Measurements from ENCODE around the gene DGKG.

Gene DGKG

DNA sequence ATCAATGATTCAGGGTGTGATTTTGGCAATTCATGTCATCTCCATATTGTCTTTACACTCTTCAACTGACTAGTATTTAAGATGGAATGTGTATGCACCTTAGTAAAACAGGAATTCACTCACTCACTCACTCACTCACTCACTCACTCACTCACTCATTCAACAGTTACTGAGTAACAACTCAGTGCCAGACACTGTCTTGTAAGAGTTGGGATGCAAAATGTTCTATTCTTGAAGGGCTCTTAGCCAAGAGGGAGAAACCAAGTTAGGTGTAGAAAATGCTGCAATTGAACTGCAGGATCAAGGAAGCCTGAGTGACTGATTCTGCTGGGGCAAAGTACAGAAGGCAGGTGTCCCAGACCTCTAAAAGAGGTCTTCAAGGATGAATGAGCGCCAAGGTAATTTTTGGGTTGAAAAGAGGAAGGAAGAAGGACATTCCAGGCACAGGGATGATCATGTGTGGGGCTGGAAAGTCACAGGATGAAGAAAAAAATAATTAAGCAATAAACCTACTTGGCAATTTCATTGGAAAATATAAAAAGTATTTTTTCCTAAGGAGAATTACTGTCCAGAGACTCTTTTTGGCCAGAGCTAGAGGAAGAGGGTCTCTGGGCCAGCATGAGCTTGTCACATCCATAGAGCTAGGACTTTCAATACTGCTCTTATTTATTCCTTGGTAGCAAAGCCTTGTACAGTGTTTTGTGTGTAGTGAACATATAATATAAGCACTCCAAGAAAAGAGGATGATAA lies 194.2 kb downstream of the DGKG start:
- no peak overlapping the region for H4K91ac ChIP-seq (ENCODE audit: low read depth, low read length)
- no peak overlapping the region for H2BK12ac ChIP-seq (ENCODE audit: low read length)
- no peaks in the 10 kb centered on the region for H3K9me3 ChIP-seq (ENCODE audit: insufficient read depth, low read depth, low read length)
- no peaks in the 10 kb centered on the region for H3K36me3 ChIP-seq (ENCODE audit: control insufficient read depth in 1 of 2, insufficient read depth in 2 of 2, low read length in 2 of 2)
- H3K79me2 ChIP-seq (ENCODE audit: control insufficient read depth, insufficient read depth, low read length, poor library complexity): no peaks in the 10 kb centered on the region
- no peak overlapping the region for H3K4me3 ChIP-seq (ENCODE audit: low read depth, low read length)
- H3K79me1 ChIP-seq (ENCODE audit: low read length): no peaks in the 10 kb centered on the region
- H2AK5ac ChIP-seq (ENCODE audit: low read length): no peak overlapping the region
- no peak overlapping the region for H3K14ac ChIP-seq (ENCODE audit: low read length)
- H4K8ac ChIP-seq (ENCODE audit: low read depth, low read length): no peak overlapping the region
- no peaks in the 10 kb centered on the region for H3K4me1 ChIP-seq (ENCODE audit: control insufficient read depth in 1 of 2, insufficient read depth in 2 of 2, low read length in 2 of 2)
- no peak overlapping the region for H3K9ac ChIP-seq (ENCODE audit: low read length)
- no peak overlapping the region for H3K23ac ChIP-seq (ENCODE audit: low read length)
- no peak overlapping the region for H2BK120ac ChIP-seq (ENCODE audit: insufficient read depth, low read length, poor library complexity)
- no peak overlapping the region for H2BK5ac ChIP-seq (ENCODE audit: low read depth, low read length, poor library complexity)
- H3K18ac ChIP-seq (ENCODE audit: low read length): no peak overlapping the region
- H2AFZ ChIP-seq (ENCODE audit: insufficient read depth, low read length, poor library complexity): no peak overlapping the region
- no CpG with 5 or more reads among the region's 1 CpG for WGBS (ENCODE audit: extremely low coverage, insufficient coverage, insufficient read length)
- H3K27me3 ChIP-seq (ENCODE audit: insufficient read depth, low read length): no peaks in the 10 kb centered on the region
- H3K4me2 ChIP-seq (ENCODE audit: low read length): no peak overlapping the region
- H3K4ac ChIP-seq (ENCODE audit: low read depth, low read length): no peak overlapping the region
- no peak overlapping the region for H4K12ac ChIP-seq (ENCODE audit: low read depth, low read length)
- no peak for DNase-seq
- no peak overlapping the region for H3K27ac ChIP-seq (ENCODE audit: low read depth, low read length)

DNA sequence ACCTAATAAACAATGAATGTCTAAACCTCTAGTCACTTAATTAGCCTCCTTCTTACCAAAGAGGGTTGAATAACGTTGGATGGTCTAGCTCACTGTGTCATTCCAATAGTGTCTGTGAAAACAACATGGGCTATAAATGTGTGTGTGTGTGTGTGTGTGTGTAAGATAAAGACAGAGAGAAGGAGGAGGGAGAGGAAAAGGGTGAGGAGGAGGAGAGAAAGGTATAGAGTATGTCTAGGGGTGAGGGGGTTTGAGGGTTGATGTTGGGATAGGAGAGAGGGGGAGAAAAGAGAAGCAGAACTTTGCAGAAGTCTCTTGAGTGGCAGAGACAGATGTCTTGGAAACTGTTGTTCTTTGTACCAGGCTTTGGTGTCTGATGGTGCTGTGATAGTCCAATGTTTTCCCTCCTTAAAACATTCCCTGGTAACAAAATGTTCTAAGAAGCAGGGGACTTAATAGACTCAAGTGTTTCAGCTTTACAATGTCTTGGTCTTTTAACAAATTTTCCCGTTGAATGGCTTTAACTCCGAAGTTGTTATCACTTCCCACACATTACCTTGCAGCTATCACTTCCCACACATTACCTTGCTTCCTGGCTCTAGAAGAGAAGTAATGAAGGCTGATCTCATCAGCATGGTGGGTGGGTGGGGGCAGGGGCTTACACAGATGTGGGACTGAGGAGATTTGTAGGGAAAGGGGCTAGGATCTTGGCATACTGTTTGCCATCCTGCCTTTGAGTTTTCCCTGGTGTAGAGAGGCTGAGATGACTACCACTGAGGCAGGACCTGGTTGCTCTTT lies 195.3 kb downstream of the DGKG start:
- H4K8ac ChIP-seq (ENCODE audit: low read depth, low read length): no peak overlapping the region
- H3K4me1 ChIP-seq (ENCODE audit: control insufficient read depth in 1 of 2, insufficient read depth in 2 of 2, low read length in 2 of 2): no peaks in the 10 kb centered on the region
- H4K91ac ChIP-seq (ENCODE audit: low read depth, low read length): no peak overlapping the region
- no peak for DNase-seq
- H2BK5ac ChIP-seq (ENCODE audit: low read depth, low read length, poor library complexity): no peak overlapping the region
- no peak overlapping the region for H3K18ac ChIP-seq (ENCODE audit: low read length)
- H3K9me3 ChIP-seq (ENCODE audit: insufficient read depth, low read depth, low read length): no peaks in the 10 kb centered on the region
- no peaks in the 10 kb centered on the region for H3K79me1 ChIP-seq (ENCODE audit: low read length)
- no peak overlapping the region for H2BK120ac ChIP-seq (ENCODE audit: insufficient read depth, low read length, poor library complexity)
- no peak overlapping the region for H3K14ac ChIP-seq (ENCODE audit: low read length)
- H3K9ac ChIP-seq (ENCODE audit: low read length): no peak overlapping the region
- no peak overlapping the region for H2BK12ac ChIP-seq (ENCODE audit: low read length)
- no CpG with 5 or more reads among the region's 3 CpGs for WGBS (ENCODE audit: extremely low coverage, insufficient coverage, insufficient read length)
- H2AK5ac ChIP-seq (ENCODE audit: low read length): no peak overlapping the region
- no peaks in the 10 kb centered on the region for H3K27me3 ChIP-seq (ENCODE audit: insufficient read depth, low read length)
- no peak overlapping the region for H3K27ac ChIP-seq (ENCODE audit: low read depth, low read length)
- no peak overlapping the region for H3K23ac ChIP-seq (ENCODE audit: low read length)
- H3K4me3 ChIP-seq (ENCODE audit: low read depth, low read length): no peak overlapping the region
- H3K36me3 ChIP-seq (ENCODE audit: control insufficient read depth in 1 of 2, insufficient read depth in 2 of 2, low read length in 2 of 2): no peaks in the 10 kb centered on the region
- no peak overlapping the region for H4K12ac ChIP-seq (ENCODE audit: low read depth, low read length)
- H3K4ac ChIP-seq (ENCODE audit: low read depth, low read length): no peak overlapping the region
- no peaks in the 10 kb centered on the region for H3K79me2 ChIP-seq (ENCODE audit: control insufficient read depth, insufficient read depth, low read length, poor library complexity)
- H3K4me2 ChIP-seq (ENCODE audit: low read length): no peak overlapping the region
- no peak overlapping the region for H2AFZ ChIP-seq (ENCODE audit: insufficient read depth, low read length, poor library complexity)

DNA sequence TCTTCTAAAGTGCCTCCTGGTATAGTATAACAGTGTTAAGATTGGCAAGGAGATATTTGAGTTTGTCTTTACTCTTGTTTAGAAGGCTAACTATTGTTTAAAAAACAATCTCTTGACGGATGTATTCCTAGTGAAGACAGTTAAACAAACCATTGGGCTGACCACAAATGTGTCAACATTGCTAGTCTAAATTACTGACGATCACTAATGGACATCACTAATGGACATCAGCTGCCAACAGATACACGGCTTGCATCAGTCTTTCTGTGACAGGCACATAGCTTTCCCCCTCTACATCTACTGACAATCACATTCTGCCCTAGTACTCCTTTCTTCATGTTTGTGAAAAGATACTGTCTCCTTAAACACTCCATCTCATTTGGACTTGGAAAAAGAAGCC lies 196.0 kb downstream of the DGKG start:
- Histone ChIP-seq H3K79me1 (ENCODE audit: low read length) (no peaks in the 10 kb centered on the region), H3K27me3 (ENCODE audit: insufficient read depth, low read length) (no peaks in the 10 kb centered on the region)

DNA sequence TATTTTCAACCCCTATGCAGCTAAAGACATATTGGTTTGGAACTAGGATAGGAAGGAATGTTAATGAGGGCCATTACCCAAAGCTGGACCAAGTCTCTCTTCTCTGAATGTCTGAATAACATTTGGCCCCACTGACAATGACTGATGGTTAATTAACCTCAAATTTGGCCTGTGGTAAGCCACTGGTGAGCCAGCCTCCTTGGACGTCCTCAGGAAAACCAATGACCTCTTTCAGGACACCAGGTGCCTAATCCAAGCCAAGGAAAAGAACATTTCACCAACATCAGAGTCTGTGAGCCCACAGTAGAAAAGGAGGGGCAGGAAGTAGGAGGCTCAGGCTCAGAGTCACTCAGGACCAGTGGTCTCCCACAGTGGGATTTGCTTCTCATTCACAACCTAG lies 196.7 kb downstream of the DGKG start:
- H4K12ac ChIP-seq (ENCODE audit: low read depth, low read length): no peak overlapping the region
- H3K23ac ChIP-seq (ENCODE audit: low read length): no peak overlapping the region
- H2BK12ac ChIP-seq (ENCODE audit: low read length): no peak overlapping the region

More for the DNA sequence above, 196.0 kb downstream of the DGKG start:
- Histone ChIP-seq H2BK5ac (ENCODE audit: low read depth, low read length, poor library complexity) (no peak overlapping the region), H3K4ac (ENCODE audit: low read depth, low read length) (no peak overlapping the region), H3K14ac (ENCODE audit: low read length) (no peak overlapping the region), H3K27ac (ENCODE audit: low read depth, low read length) (no peak overlapping the region), H2AK5ac (ENCODE audit: low read length) (no peak overlapping the region), H4K91ac (ENCODE audit: low read depth, low read length) (no peak overlapping the region), H2AFZ (ENCODE audit: insufficient read depth, low read length, poor library complexity) (no peak overlapping the region), H3K79me2 (ENCODE audit: control insufficient read depth, insufficient read depth, low read length, poor library complexity) (no peaks in the 10 kb centered on the region), H4K8ac (ENCODE audit: low read depth, low read length) (no peak overlapping the region), H3K36me3 (ENCODE audit: control insufficient read depth in 1 of 2, insufficient read depth in 2 of 2, low read length in 2 of 2) (no peaks in the 10 kb centered on the region), H3K4me3 (ENCODE audit: low read depth, low read length) (no peak overlapping the region), H3K9me3 (ENCODE audit: insufficient read depth, low read depth, low read length) (no peaks in the 10 kb centered on the region), H3K4me1 (ENCODE audit: control insufficient read depth in 1 of 2, insufficient read depth in 2 of 2, low read length in 2 of 2) (peaks cover 0 to under 1% of the 10 kb centered on the region in 2 experiments), H2BK120ac (ENCODE audit: insufficient read depth, low read length, poor library complexity) (no peak overlapping the region), H2BK12ac (ENCODE audit: low read length) (no peak overlapping the region), H3K23ac (ENCODE audit: low read length) (no peak overlapping the region), H3K4me2 (ENCODE audit: low read length) (no peak overlapping the region), H3K18ac (ENCODE audit: low read length) (no peak overlapping the region), H4K12ac (ENCODE audit: low read depth, low read length) (no peak overlapping the region), H3K9ac (ENCODE audit: low read length) (no peak overlapping the region)
- no CpG with 5 or more reads among the region's 3 CpGs for WGBS (ENCODE audit: extremely low coverage, insufficient coverage, insufficient read length)
- no peak for DNase-seq

More for the DNA sequence above, 196.7 kb downstream of the DGKG start:
- H3K4me1 ChIP-seq (ENCODE audit: control insufficient read depth in 1 of 2, insufficient read depth in 2 of 2, low read length in 2 of 2): peaks cover 0 to 3% of the 10 kb centered on the region in 2 experiments
- H3K14ac ChIP-seq (ENCODE audit: low read length): no peak overlapping the region
- H3K79me2 ChIP-seq (ENCODE audit: control insufficient read depth, insufficient read depth, low read length, poor library complexity): no peaks in the 10 kb centered on the region
- WGBS (ENCODE audit: extremely low coverage, insufficient coverage, insufficient read length): no CpG with 5 or more reads among the region's 1 CpG
- no peak for DNase-seq
- no peak overlapping the region for H2AK5ac ChIP-seq (ENCODE audit: low read length)
- no peak overlapping the region for H4K8ac ChIP-seq (ENCODE audit: low read depth, low read length)
- H3K79me1 ChIP-seq (ENCODE audit: low read length): no peaks in the 10 kb centered on the region
- no peak overlapping the region for H2AFZ ChIP-seq (ENCODE audit: insufficient read depth, low read length, poor library complexity)
- H3K4me3 ChIP-seq (ENCODE audit: low read depth, low read length): no peak overlapping the region
- no peaks in the 10 kb centered on the region for H3K27me3 ChIP-seq (ENCODE audit: insufficient read depth, low read length)
- no peaks in the 10 kb centered on the region for H3K9me3 ChIP-seq (ENCODE audit: insufficient read depth, low read depth, low read length)
- no peak overlapping the region for H4K91ac ChIP-seq (ENCODE audit: low read depth, low read length)
- H2BK120ac ChIP-seq (ENCODE audit: insufficient read depth, low read length, poor library complexity): no peak overlapping the region
- no peak overlapping the region for H3K27ac ChIP-seq (ENCODE audit: low read depth, low read length)
- H3K4me2 ChIP-seq (ENCODE audit: low read length): no peak overlapping the region
- no peaks in the 10 kb centered on the region for H3K36me3 ChIP-seq (ENCODE audit: control insufficient read depth in 1 of 2, insufficient read depth in 2 of 2, low read length in 2 of 2)
- no peak overlapping the region for H2BK5ac ChIP-seq (ENCODE audit: low read depth, low read length, poor library complexity)
- H3K4ac ChIP-seq (ENCODE audit: low read depth, low read length): no peak overlapping the region
- H3K18ac ChIP-seq (ENCODE audit: low read length): no peak overlapping the region
- no peak overlapping the region for H3K9ac ChIP-seq (ENCODE audit: low read length)
